GM18868 (cell line): ENCODE measurements around the gene ZC3H10.

Experiments
- ATAC-seq: cut with Tn5 transposase; IDR thresholded peaks from one replicate; pipeline ENCODE4 v1.9.1; 2021; ENCODE audit warnings: mild to moderate bottlenecking, moderate library complexity; ENCODE audit not compliant: unreplicated experiment

Gene ZC3H10

DNA sequence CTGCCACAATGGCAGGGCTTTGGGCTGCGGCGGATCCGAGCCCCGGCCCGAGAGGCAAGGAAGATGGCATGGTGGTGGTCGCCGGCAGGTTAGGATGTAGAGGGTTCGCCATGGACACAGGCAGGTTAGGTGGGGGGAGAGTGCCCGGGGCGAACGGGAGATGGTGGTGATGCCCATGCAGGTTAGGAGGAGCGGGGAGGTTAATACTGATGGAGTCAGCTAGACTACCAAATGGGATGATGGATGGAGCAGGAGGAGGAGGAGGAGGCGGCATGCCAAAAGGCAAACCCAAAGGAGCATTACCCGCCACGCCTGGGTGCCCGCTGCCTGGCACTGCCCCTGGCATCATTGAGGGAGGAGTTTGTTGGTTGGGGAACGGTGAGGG is 46.3 kb downstream of the ZC3H10 start:
- no peak for ATAC-seq

DNA sequence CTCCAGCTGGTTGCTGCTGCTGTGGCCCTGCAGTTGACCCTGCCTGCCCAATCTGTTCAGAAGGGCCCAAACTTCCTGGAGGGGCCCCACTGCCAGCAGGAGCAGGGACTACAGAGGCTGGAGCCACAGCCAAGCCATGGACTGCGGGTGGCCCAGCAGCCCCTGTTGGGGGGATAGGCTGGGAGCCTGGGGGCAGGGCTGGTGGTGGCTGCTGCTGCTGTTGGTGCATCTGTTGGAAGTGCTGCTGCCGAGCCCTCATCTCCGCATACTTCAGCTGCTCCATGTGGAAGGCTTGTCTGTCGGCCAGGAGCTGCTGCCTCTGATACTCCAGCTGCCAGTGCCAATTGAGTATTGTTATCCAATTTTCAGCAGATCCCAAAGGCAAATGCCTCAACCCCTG is 47.3 kb downstream of the ZC3H10 start:
- ATAC-seq: no peak

- ATAC-seq: no peak
These were observed 51.2 kb downstream of the ZC3H10 start for GRCh38 chr12:56169229-56169759.

DNA sequence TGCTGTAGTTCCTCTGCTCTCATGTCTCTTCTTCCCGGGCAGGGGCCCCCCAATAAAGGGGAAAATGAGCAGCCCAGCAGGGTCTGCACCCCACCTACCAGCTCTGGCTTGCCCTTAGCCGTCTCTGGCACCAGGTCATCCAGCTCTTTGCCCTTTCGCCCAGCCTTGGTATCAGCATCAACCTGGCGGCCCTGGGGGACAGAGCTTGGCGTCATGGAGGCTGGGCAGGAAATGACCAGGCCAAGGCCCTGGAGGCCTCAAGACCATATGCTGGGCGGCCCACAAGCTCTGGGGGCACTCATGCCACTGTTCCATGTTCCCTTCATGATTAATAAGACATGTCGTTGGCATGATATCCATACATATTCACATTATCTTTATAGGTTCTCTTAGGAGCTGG is 54.8 kb downstream of the ZC3H10 start:
- ATAC-seq: no peak
